Effector memory CD8-positive, alpha-beta T cell (primary cell): Measurements from ENCODE around the gene MIPEP.

Source experiments
- ATAC-seq: fragments of 150-1000 bp; cut with Tn5 transposase; replicated peaks from 2 replicates; pipeline ENCODE4 v1.10.0; 2021; ENCODE audit warnings: mild to moderate bottlenecking, moderate library complexity
- DNase-seq, 3 experiments: peaks; one replicate each; pipeline ENCODE4 v3.0.0; 2021
- H3K27ac Mint-ChIP-seq, 2 donors: one replicate each; pipeline ENCODE4 v1.8.0; 2022; ENCODE audit warnings: mild to moderate bottlenecking in 2 of 2, mixed read lengths in 2 of 2, moderate library complexity in 2 of 2
- H3K27me3 Mint-ChIP-seq, 2 donors: one replicate each; pipeline ENCODE4 v1.8.0; 2022; ENCODE audit warnings: mixed read lengths in 2 of 2
- H3K36me3 Mint-ChIP-seq: one replicate; pipeline ENCODE4 v1.8.0; 2022; ENCODE audit warnings: mild to moderate bottlenecking, moderate library complexity, mixed read lengths; ENCODE audit not compliant: insufficient read depth
- H3K4me1 Mint-ChIP-seq, 2 donors: one replicate each; pipeline ENCODE4 v1.8.0; 2022; ENCODE audit warnings: low read depth in 2 of 2, mixed read lengths in 2 of 2
- H3K4me3 Mint-ChIP-seq, 2 donors: one replicate each; pipeline ENCODE4 v1.8.0; 2022; ENCODE audit warnings: mild to moderate bottlenecking in 2 of 2, mixed read lengths in 2 of 2, moderate library complexity in 2 of 2
- H3K9me3 Mint-ChIP-seq, 2 donors: one replicate each; pipeline ENCODE4 v1.8.0; 2022; ENCODE audit warnings: mixed read lengths in 2 of 2

MIPEP gene

DNA sequence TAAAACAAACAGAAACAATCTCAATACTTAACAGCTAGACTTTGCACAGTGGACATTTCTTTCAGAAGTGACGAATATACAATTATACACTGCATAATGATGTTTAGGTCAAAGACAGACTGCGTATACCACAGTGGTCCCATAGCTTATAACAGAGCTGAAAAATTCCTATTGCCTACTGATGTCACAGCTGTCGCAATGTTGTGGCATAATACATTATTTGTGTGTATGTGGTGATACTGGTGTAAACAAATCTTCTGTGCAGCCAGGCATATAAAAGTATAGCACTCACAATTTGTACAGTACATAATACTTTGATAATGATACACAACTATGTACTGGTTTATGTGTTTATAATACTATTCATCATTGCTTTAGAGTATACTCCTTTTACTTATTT is 202.3 kb downstream of the MIPEP start:
- DNase-seq (no peak), ATAC-seq (no peak)
- Mint-ChIP-seq H3K36me3 (no peaks in the 10 kb centered on the region), H3K4me3 (no peak overlapping the region), H3K4me1 (no peaks in the 10 kb centered on the region), H3K27me3 (peaks cover 5 to 23% of the 10 kb centered on the region in 2 donors), H3K9me3 (no peaks in the 10 kb centered on the region), H3K27ac (no peak overlapping the region)

DNA sequence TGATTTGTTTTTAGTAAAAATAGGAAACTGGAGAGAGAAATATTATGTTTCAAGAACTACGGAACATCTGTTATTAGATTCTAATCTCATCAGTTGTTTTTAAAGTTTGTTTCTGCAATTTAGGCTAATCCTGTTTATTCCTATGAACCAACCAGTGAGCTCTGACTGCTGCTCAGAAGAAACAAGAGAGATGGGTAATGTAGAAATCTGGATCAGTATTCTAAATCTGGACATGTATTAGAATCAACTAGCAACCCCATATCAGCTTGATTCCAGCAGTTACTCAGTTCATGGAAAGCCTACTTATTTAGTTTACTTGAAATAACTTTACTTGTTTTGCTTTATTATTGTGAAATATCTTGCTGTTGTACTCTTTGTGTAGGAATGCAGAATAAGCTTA is 203.8 kb downstream of the MIPEP start:
- peaks cover 11 to 39% of the 10 kb centered on the region in 2 donors for H3K27me3 Mint-ChIP-seq

DNA sequence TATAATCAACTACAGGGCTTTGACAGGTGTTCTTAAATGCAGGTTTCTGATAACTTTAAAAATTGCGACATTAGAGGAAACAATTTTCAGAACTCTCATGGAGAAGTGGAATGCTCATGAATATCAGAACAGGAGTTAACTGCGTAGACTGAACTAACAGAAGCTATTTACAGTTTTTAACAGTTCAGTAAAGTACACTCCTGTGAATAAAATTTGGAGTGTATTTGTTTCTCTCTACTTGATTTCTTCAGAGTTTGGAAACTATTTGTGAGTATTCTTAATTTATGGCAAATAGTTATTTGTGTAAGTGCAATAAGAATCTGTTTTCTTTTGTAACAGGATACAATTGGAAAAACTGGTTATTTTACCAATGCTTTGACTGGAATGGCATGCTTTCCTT is 204.6 kb downstream of the MIPEP start:
- Mint-ChIP-seq H3K9me3 (no peaks in the 10 kb centered on the region), H3K27me3 (peaks cover 19 to 46% of the 10 kb centered on the region in 2 donors), H3K27ac (no peak overlapping the region), H3K4me1 (no peaks in the 10 kb centered on the region), H3K4me3 (no peak overlapping the region), H3K36me3 (no peaks in the 10 kb centered on the region)
- ATAC-seq (no peak), DNase-seq (no peak)

More for the DNA sequence above, 203.8 kb downstream of the MIPEP start:
- H3K36me3 Mint-ChIP-seq, result no peaks in the 10 kb centered on the region
- no peaks in the 10 kb centered on the region for H3K4me1 Mint-ChIP-seq
- no peak overlapping the region for H3K27ac Mint-ChIP-seq
- no peak overlapping the region for H3K4me3 Mint-ChIP-seq
- ATAC-seq, result no peak
- DNase-seq, result no peak
- no peaks in the 10 kb centered on the region for H3K9me3 Mint-ChIP-seq

DNA sequence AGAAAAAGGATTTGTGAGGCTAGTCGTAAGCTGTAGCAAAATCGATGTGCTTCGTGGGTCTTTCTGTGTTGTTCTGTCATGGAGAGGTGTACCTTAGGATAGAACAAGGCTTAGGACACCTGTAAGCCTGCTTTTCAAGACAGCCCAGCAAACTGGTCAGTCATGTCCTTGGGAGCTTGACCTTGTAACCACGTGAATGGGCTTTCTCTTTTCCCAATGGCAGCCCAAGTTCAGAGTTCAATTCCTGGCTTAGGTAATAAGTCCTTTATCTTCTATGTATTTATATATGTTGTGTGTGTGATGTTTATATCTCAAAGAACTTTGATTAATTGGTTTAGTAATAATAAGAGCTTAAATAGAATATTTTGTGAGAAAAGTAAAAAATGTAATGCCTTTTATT is 206.1 kb downstream of the MIPEP start:
- Mint-ChIP-seq H3K27me3 (peaks cover 25 to 54% of the 10 kb centered on the region in 2 donors), H3K27ac (no peak overlapping the region), H3K4me1 (peaks cover 0 to 3% of the 10 kb centered on the region in 2 donors), H3K4me3 (no peak overlapping the region), H3K9me3 (no peaks in the 10 kb centered on the region), H3K36me3 (no peaks in the 10 kb centered on the region)
- no peak for ATAC-seq
- DNase-seq, result no peak

DNA sequence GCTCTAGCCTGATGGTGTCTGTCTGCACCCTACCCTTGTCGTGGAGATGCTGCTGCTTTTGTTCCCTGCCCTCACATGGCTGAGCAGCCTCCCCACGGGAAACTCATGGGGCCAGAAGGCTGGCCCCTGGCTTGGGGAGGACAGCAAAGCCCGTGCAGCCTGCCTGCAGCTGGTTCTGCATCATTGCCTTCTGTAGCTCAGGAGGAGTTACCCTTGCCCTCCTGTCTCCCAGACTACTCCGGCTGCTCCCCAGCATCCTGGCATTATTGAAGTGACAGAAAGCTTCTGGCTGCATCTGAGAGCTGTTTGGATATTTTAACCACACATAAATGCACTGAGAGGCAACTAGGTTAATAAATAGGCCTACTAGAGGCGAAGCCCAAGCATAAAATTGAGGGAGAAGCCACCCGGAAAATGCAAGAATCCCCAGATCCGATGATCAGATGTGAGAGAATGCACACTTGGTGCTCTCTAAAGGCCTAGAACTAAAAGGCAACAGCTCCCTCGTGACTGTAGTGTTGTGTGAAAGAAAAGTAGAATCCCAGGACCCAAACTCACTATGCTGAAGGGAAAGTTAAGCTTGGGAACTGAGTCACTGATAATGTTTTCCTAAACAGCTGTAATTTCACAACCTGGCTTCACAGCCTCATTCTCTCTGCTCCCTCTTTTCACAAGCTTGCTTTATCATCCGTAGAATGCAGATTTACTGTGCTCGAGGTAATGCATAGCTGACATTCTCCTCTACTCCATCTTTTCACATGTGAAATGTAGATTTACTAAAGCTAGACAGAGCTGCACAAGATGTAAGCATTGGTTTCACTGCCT is 208.1 kb downstream of the MIPEP start:
- no peaks in the 10 kb centered on the region for H3K36me3 Mint-ChIP-seq
- H3K4me1 Mint-ChIP-seq, result peaks cover 0 to 3% of the 10 kb centered on the region in 2 donors
- ATAC-seq, result no peak
- peaks cover 19 to 55% of the 10 kb centered on the region in 2 donors for H3K27me3 Mint-ChIP-seq
- H3K27ac Mint-ChIP-seq, result no peak overlapping the region
- H3K9me3 Mint-ChIP-seq, result no peaks in the 10 kb centered on the region
- no peak overlapping the region for H3K4me3 Mint-ChIP-seq
- no peak for DNase-seq
